ENCODE results near the gene CBX4. TPM values are rescaled to one million over a fixed set of nuclear protein-coding genes. Genes with fewer than 3 reads are reported as not detected.

Gene CBX4
- total RNA-seq, 1 donor from 2014 or later, result 56.3 TPM

GRCh38 chr17:79836972-79837887, 2.0 kb downstream of the CBX4 start:
- ATAC-seq (ENCODE audit: low read depth) (peak; percentile 43), DNase-seq (peak; percentile 59)
- POLR2A ChIA-PET, result interaction anchor here (0.5 to 2.2 kb wide), 23 partner anchors 9 to 1056 kb away, joined by 3 to 18 read pairs (median 4); partner anchors contain the start of gene CBX8

GRCh38 chr17:79836510-79836971, 2.7 kb downstream of the CBX4 start:
- ChIA-PET CTCF (interaction anchor here (0.6 to 1.8 kb wide), 9 partner anchors 19 to 138 kb away, joined by 3 to 7 read pairs (median 3); partner anchors contain the start of gene CBX8), POLR2A (interaction anchor here (0.5 to 2.2 kb wide), 21 partner anchors 9 to 1056 kb away, joined by 3 to 18 read pairs (median 4); partner anchors contain the start of gene CBX8)
- Mint-ChIP-seq H3K36me3 (ENCODE audit: low read depth) (peaks cover 37% of the 10 kb centered on the region), H3K27ac (peak overlapping the region; percentile 63), H3K27me3 (peaks cover 7% of the 10 kb centered on the region), H3K4me1 (peaks cover 53% of the 10 kb centered on the region), H3K9me3 (no peaks in the 10 kb centered on the region), H3K4me3 (peak overlapping the region; percentile 95)
- no peak for DNase-seq
- intact Hi-C loops (cut with micrococcal nuclease), result loop anchor here (5.0 kb wide), 3 partner anchors 104 to 311 kb away; partner anchors contain the start of genes CCDC40, EIF4A3, ENPP7 and TBC1D16
- no peak for ATAC-seq (ENCODE audit: low read depth)
- no peak for TF ChIP-seq CTCF (IDR thresholded peaks at IDR 0.05)

More at GRCh38 chr17:79836972-79837887, 2.0 kb downstream of the CBX4 start:
- peak overlapping the region; percentile 95 for H3K4me3 Mint-ChIP-seq
- no peaks in the 10 kb centered on the region for H3K9me3 Mint-ChIP-seq
- peak overlapping the region; percentile 95 for H3K27ac Mint-ChIP-seq
- TF ChIP-seq CTCF (IDR thresholded peaks at IDR 0.05), result no peak
- intact Hi-C loops (cut with micrococcal nuclease), result loop anchor here (5.0 kb wide), 3 partner anchors 105 to 310 kb away; partner anchors contain the start of genes CCDC40, EIF4A3, ENPP7 and TBC1D16
- CTCF ChIA-PET, result interaction anchor here (0.6 to 1.8 kb wide), 11 partner anchors 20 to 137 kb away, joined by 3 to 7 read pairs (median 3); partner anchors contain the start of gene CBX8
- peaks cover 57% of the 10 kb centered on the region for H3K4me1 Mint-ChIP-seq
- peaks cover 10% of the 10 kb centered on the region for H3K27me3 Mint-ChIP-seq
- H3K36me3 Mint-ChIP-seq (ENCODE audit: low read depth), result peaks cover 37% of the 10 kb centered on the region

- Mint-ChIP-seq H3K4me3 (peak overlapping the region; percentile 19), H3K9me3 (no peaks in the 10 kb centered on the region), H3K27ac (no peak overlapping the region), H3K4me1 (peaks cover 51% of the 10 kb centered on the region), H3K27me3 (peaks cover 7% of the 10 kb centered on the region), H3K36me3 (ENCODE audit: low read depth) (peaks cover 38% of the 10 kb centered on the region)
- ATAC-seq (ENCODE audit: low read depth), result no peak
- POLR2A ChIA-PET, result interaction anchor here (0.7 to 2.2 kb wide), 14 partner anchors 10 to 161 kb away, joined by 3 to 18 read pairs (median 4); partner anchors contain the start of gene CBX8
- no peak for TF ChIP-seq CTCF (IDR thresholded peaks at IDR 0.05)
- DNase-seq, result no peak
- intact Hi-C loops (cut with micrococcal nuclease), result loop anchor here (5.0 kb wide), 3 partner anchors 104 to 311 kb away; partner anchors contain the start of genes CCDC40, EIF4A3, ENPP7 and TBC1D16
- CTCF ChIA-PET, result interaction anchor here (0.8 to 1.8 kb wide), 10 partner anchors 17 to 134 kb away, joined by 3 to 7 read pairs (median 4); partner anchors contain the start of gene CBX8
Measured at GRCh38 chr17:79835953-79836509, 3.2 kb downstream of the CBX4 start.

GRCh38 chr17:79835470-79835899, 3.8 kb downstream of the CBX4 start:
- no peak for TF ChIP-seq CTCF (IDR thresholded peaks at IDR 0.05)
- Mint-ChIP-seq H3K4me3 (no peak overlapping the region), H3K27ac (no peak overlapping the region), H3K4me1 (peaks cover 46% of the 10 kb centered on the region), H3K9me3 (no peaks in the 10 kb centered on the region), H3K36me3 (ENCODE audit: low read depth) (peaks cover 38% of the 10 kb centered on the region), H3K27me3 (peaks cover 5% of the 10 kb centered on the region)
- no peak for ATAC-seq (ENCODE audit: low read depth)
- intact Hi-C loops (cut with micrococcal nuclease), result loop anchor here (5.0 kb wide), 3 partner anchors 103 to 312 kb away; partner anchors contain the start of genes CCDC40, EIF4A3, ENPP7 and TBC1D16
- CTCF ChIA-PET, result interaction anchor here (1.0 to 1.3 kb wide), 5 partner anchors 9 to 90 kb away, joined by 3 to 5 read pairs (median 4); no protein-coding TSS in a partner anchor
- POLR2A ChIA-PET, result interaction anchor here (0.7 to 2.2 kb wide), 7 partner anchors 16 to 161 kb away, joined by 3 to 18 read pairs (median 4); partner anchors contain the start of gene CBX8
- DNase-seq, result no peak
